IMR-90 (cell line): ENCODE data around the gene SPTLC3. TPM values are rescaled to one million over a fixed set of nuclear protein-coding genes. Genes with fewer than 3 reads are reported as not detected.

ENCODE experiments used
- ATAC-seq: fragments of 200-7000 bp; cut with Tn5 transposase; 2 replicates; pipeline ENCODE4 v1.9.1; 2020; ENCODE audit warnings: low read depth, mild to moderate bottlenecking, moderate library complexity
- BruUV-seq: library from RNA; stranded (reverse); fragments of 400-500 nt; replicated peaks from 2 replicates; lab custom pipeline; 2021; lab: Mats Ljungman, UMichigan
- CTCF ChIA-PET: fragments of 300-600 bp; formaldehyde crosslinking; extraction: SDS; loops from one replicate; lab custom pipeline; 2021; ENCODE audit warnings: antibody characterized with exemption; lab: Yijun Ruan, JAX
- POLR2A ChIA-PET: fragments of 300-600 bp; sonication (Branson Sonifier 250); formaldehyde crosslinking; loops from one replicate; lab custom pipeline; 2022; ENCODE audit warnings: antibody characterized with exemption; ENCODE audit not compliant: unreplicated experiment; lab: Charles Lee
- DNase-seq: peaks from one replicate; pipeline ENCODE4 v3.0.0; 2013
- H2AFZ ChIP-seq: replicated peaks from 2 replicates; pipeline ENCODE3; 2013; ENCODE audit warnings: low read length, mild to moderate bottlenecking; ENCODE audit not compliant: poor library complexity
- H2AK5ac ChIP-seq: 2 replicates; pipeline ENCODE4 v1.6.1; 2013; ENCODE audit warnings: low read depth, low read length, inconsistent platforms
- H2AK9ac ChIP-seq: replicated peaks from 2 replicates; pipeline ENCODE3; 2013; ENCODE audit warnings: mild to moderate bottlenecking, low read depth, low read length, moderate library complexity; ENCODE audit not compliant: poor library complexity
- H2BK120ac ChIP-seq: 2 replicates; pipeline ENCODE4 v1.6.1; 2013; ENCODE audit warnings: low read depth, low read length, inconsistent platforms
- H2BK15ac ChIP-seq: 3 replicates; pipeline ENCODE4 v1.6.1; 2013; ENCODE audit warnings: low read depth, low read length, inconsistent platforms
- H2BK20ac ChIP-seq: 2 replicates; pipeline ENCODE4 v1.6.1; 2013; ENCODE audit warnings: low read depth, mild to moderate bottlenecking, inconsistent platforms, low read length, moderate library complexity
- H2BK5ac ChIP-seq: 2 replicates; pipeline ENCODE4 v1.6.1; 2013; ENCODE audit warnings: mild to moderate bottlenecking, low read depth, low read length, inconsistent platforms; ENCODE audit not compliant: poor library complexity, severe bottlenecking
- H3K14ac ChIP-seq: replicated peaks from 2 replicates; pipeline ENCODE4 v1.6.1; 2013; ENCODE audit warnings: low read depth, low read length, inconsistent platforms
- H3K18ac ChIP-seq: 2 replicates; pipeline ENCODE4 v1.6.1; 2013; ENCODE audit warnings: low read depth, low read length, control low read depth
- H3K23ac ChIP-seq: 2 replicates; pipeline ENCODE4 v1.6.1; 2013; ENCODE audit warnings: low read depth, low read length, inconsistent platforms
- H3K27ac ChIP-seq: 2 replicates; pipeline ENCODE4 v1.5.1; 2013; ENCODE audit warnings: mild to moderate bottlenecking, control low read depth, low read length; ENCODE audit not compliant: insufficient read depth
- H3K27me3 ChIP-seq: 2 replicates; pipeline ENCODE4 v1.6.1; 2013; ENCODE audit warnings: low read length; ENCODE audit not compliant: control insufficient read depth, insufficient read depth
- H3K36me3 ChIP-seq: 2 replicates; pipeline ENCODE4 v1.6.1; 2013; ENCODE audit warnings: low read length, mixed read lengths; ENCODE audit not compliant: control insufficient read depth, insufficient read depth
- H3K4ac ChIP-seq: 2 replicates; pipeline ENCODE4 v1.6.1; 2013; ENCODE audit warnings: low read depth, low read length, inconsistent platforms
- H3K4me1 ChIP-seq: 2 replicates; pipeline ENCODE4 v1.6.1; 2013; ENCODE audit warnings: low read length, mixed read lengths; ENCODE audit not compliant: control insufficient read depth, insufficient read depth
- H3K4me2 ChIP-seq: 2 replicates; pipeline ENCODE4 v1.6.1; 2013; ENCODE audit warnings: low read depth, mild to moderate bottlenecking, control low read depth, low read length, moderate library complexity
- H3K4me3 ChIP-seq: 2 replicates; pipeline ENCODE4 v1.5.1; 2013; ENCODE audit warnings: low read depth, mild to moderate bottlenecking, control low read depth, low read length, moderate library complexity; ENCODE audit not compliant: insufficient read depth
- H3K56ac ChIP-seq: 2 replicates; pipeline ENCODE4 v1.6.1; 2013; ENCODE audit warnings: low read length, inconsistent platforms; ENCODE audit not compliant: insufficient read depth; ENCODE audit errors: extremely low read depth
- H3K79me1 ChIP-seq, 2 experiments: 2 replicates each; pipeline ENCODE4 v1.6.1; 2013; ENCODE audit warnings: low read length in 2 of 2, inconsistent platforms in 1 of 2, low read depth in 1 of 2
- H3K9ac ChIP-seq: 2 replicates; pipeline ENCODE4 v1.6.1; 2013; ENCODE audit warnings: low read depth, low read length, control low read depth
- H3K9me1 ChIP-seq: 2 replicates; pipeline ENCODE4 v1.6.1; 2013; ENCODE audit warnings: low read length, inconsistent platforms; ENCODE audit not compliant: insufficient read depth
- H3K9me3 ChIP-seq: 2 replicates; pipeline ENCODE4 v1.6.1; 2013; ENCODE audit warnings: low read length; ENCODE audit not compliant: control insufficient read depth, insufficient read depth
- H4K20me1 ChIP-seq: 2 replicates; pipeline ENCODE4 v1.6.1; 2013; ENCODE audit warnings: low read length, inconsistent platforms; ENCODE audit not compliant: insufficient read depth
- H4K5ac ChIP-seq: 2 replicates; pipeline ENCODE4 v1.6.1; 2013; ENCODE audit warnings: mild to moderate bottlenecking, low read depth, low read length, control low read depth
- H4K8ac ChIP-seq, 2 experiments: 2 replicates each; pipeline ENCODE4 v1.6.1; 2013; ENCODE audit warnings: low read depth in 2 of 2, low read length in 2 of 2, control low read depth in 1 of 2, inconsistent platforms in 1 of 2
- H4K91ac ChIP-seq: 2 replicates; pipeline ENCODE4 v1.6.1; 2013; ENCODE audit warnings: low read depth, low read length, inconsistent platforms; ENCODE audit not compliant: insufficient read depth
- BHLHE40 ChIP-seq: fragments of 150-350 bp; IDR thresholded peaks from 2 replicates; pipeline ENCODE4 v1.6.1; 2016; ENCODE audit warnings: mild to moderate bottlenecking, low read depth, low read length
- CEBPB ChIP-seq: IDR thresholded peaks from 2 replicates; pipeline ENCODE4 v1.6.1; 2012; ENCODE audit warnings: low read depth, low read length, improper control_type of control experiment
- CHD1 ChIP-seq: IDR thresholded peaks from 2 replicates; pipeline ENCODE4 v1.6.1; 2012; ENCODE audit warnings: low read depth, low read length, improper control_type of control experiment
- CTCF ChIP-seq: conservative IDR thresholded peaks from 2 replicates; pipeline ENCODE4 v1.5.1; 2012; ENCODE audit warnings: mild to moderate bottlenecking, low read depth, low read length, improper control_type of control experiment
- FOS ChIP-seq: fragments of 150-350 bp; IDR thresholded peaks from 2 replicates; pipeline ENCODE4 v1.6.1; 2016; ENCODE audit warnings: low read depth, low read length
- MAFK ChIP-seq: IDR thresholded peaks from 2 replicates; pipeline ENCODE4 v1.6.1; 2012; ENCODE audit warnings: low read depth, low read length, improper control_type of control experiment
- MAZ ChIP-seq: IDR thresholded peaks from 2 replicates; pipeline ENCODE4 v1.6.1; 2012; ENCODE audit warnings: low read depth, mild to moderate bottlenecking, low read length, improper control_type of control experiment, moderate library complexity, borderline replicate concordance
- MXI1 ChIP-seq: IDR thresholded peaks from 2 replicates; pipeline ENCODE4 v1.6.1; 2012; ENCODE audit warnings: low read depth, mild to moderate bottlenecking, low read length, moderate library complexity, borderline replicate concordance
- NFE2L2 ChIP-seq: fragments of 150-350 bp; IDR thresholded peaks from 2 replicates; pipeline ENCODE4 v1.6.1; 2016; ENCODE audit warnings: low read depth, mild to moderate bottlenecking, low read length
- POLR2A ChIP-seq: IDR thresholded peaks from 2 replicates; pipeline ENCODE4 v1.6.1; 2012; ENCODE audit warnings: mild to moderate bottlenecking, low read depth, low read length
- RAD21 ChIP-seq: IDR thresholded peaks from 2 replicates; pipeline ENCODE4 v1.6.1; 2012; ENCODE audit warnings: low read length, improper control_type of control experiment
- RCOR1 ChIP-seq: IDR thresholded peaks from 2 replicates; pipeline ENCODE4 v1.6.1; 2012; ENCODE audit warnings: mild to moderate bottlenecking, low read length, improper control_type of control experiment; ENCODE audit not compliant: insufficient replicate concordance
- RFX5 ChIP-seq: IDR thresholded peaks from 2 replicates; pipeline ENCODE4 v1.8.0; 2012; ENCODE audit warnings: low read depth, mild to moderate bottlenecking, low read length, moderate library complexity
- SMC3 ChIP-seq: fragments of 150-350 bp; IDR thresholded peaks from 2 replicates; pipeline ENCODE4 v1.6.1; 2016; ENCODE audit warnings: low read depth, mild to moderate bottlenecking, antibody characterized with exemption, low read length, moderate library complexity
- WGBS, 2 experiments: methylation state at CpG; one replicate each; pipeline versions ENCODE4 v1.1.5 to v1.1.7; 2013; ENCODE audit warnings: missing lambda C conversion rate in 2 of 2; ENCODE audit not compliant: insufficient read length in 1 of 2; ENCODE audit errors: extremely low coverage in 2 of 2; 5-methylcytosine and 5-hydroxymethylcytosine counted together
- dilution Hi-C: fragments of 300-500 bp; cut with HindIII; formaldehyde crosslinking; loops from one replicate; pipeline ENCODE4 v1.14.3; 2018; ENCODE audit warnings: low sequenced_read_pairs; ENCODE audit not compliant: unreplicated experiment
- in situ Hi-C: fragments of 300-500 bp; cut with MboI; formaldehyde crosslinking; loops from 3 replicates; pipeline ENCODE4 v1.14.3; 2019; ENCODE audit warnings: low sequenced_read_pairs, inconsistent platforms, mixed read lengths
- intact Hi-C: fragments of 100-400 bp; cut with micrococcal nuclease; formaldehyde crosslinking; loops from 2 replicates; pipeline ENCODE4 v1.10.0; 2022
- polyA plus RNA-seq, 3 experiments: library from polyadenylated mRNA; depleted of rRNA; stranded (reverse); fragments of >200 nt; gene quantifications; 2 replicates each; pipeline ENCODE4 v1.2.3, GENCODE V29; 2012; ENCODE audit warnings: low replicate concordance in 1 of 3
- total RNA-seq: library from RNA; depleted of rRNA; stranded (reverse); fragments of >200 nt; gene quantifications from 2 replicates; pipeline ENCODE4 v1.2.3, GENCODE V29; 2012
- TF ChIP-seq, protein P1 (sequence below): fragments of 150-350 bp; IDR thresholded peaks from 2 replicates; pipeline ENCODE4 v1.6.1; 2016; ENCODE audit warnings: low read depth, mild to moderate bottlenecking, low read length, moderate library complexity, borderline replicate concordance
- TF ChIP-seq, protein P2 (sequence below): fragments of 150-350 bp; IDR thresholded peaks from 2 replicates; pipeline ENCODE4 v1.6.1; 2017; ENCODE audit warnings: mild to moderate bottlenecking, antibody characterized with exemption, low read length, low read depth

The SPTLC3 gene
- total and polyA plus RNA-seq, 2 of the 4 experiments (the other 2 are of a cell fraction) = 0.44 to 1.6 TPM

- TF ChIP-seq POLR2A (no peak), RAD21 (no peak), MAZ (no peak), CTCF (no peak), SMC3 (no peak), RCOR1 (no peak), CEBPB (no peak), BHLHE40 (no peak), MXI1 (no peak), CHD1 (no peak), FOS (no peak), RFX5 (no peak), NFE2L2 (no peak), MAFK (no peak)
- TF ChIP-seq, protein P1, sequence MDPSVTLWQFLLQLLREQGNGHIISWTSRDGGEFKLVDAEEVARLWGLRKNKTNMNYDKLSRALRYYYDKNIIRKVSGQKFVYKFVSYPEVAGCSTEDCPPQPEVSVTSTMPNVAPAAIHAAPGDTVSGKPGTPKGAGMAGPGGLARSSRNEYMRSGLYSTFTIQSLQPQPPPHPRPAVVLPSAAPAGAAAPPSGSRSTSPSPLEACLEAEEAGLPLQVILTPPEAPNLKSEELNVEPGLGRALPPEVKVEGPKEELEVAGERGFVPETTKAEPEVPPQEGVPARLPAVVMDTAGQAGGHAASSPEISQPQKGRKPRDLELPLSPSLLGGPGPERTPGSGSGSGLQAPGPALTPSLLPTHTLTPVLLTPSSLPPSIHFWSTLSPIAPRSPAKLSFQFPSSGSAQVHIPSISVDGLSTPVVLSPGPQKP = no peak
- TF ChIP-seq, protein P2, sequence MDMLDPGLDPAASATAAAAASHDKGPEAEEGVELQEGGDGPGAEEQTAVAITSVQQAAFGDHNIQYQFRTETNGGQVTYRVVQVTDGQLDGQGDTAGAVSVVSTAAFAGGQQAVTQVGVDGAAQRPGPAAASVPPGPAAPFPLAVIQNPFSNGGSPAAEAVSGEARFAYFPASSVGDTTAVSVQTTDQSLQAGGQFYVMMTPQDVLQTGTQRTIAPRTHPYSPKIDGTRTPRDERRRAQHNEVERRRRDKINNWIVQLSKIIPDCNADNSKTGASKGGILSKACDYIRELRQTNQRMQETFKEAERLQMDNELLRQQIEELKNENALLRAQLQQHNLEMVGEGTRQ = no peak
- no CpG with 5 or more reads among the region's 5 CpGs for WGBS, 2 experiments
- Histone ChIP-seq H3K4me1 (no peaks in the 10 kb centered on the region), H4K91ac (no peak overlapping the region), H2BK5ac (no peak overlapping the region), H2BK120ac (no peak overlapping the region), H3K27ac (no peak overlapping the region), H3K9me1 (no peaks in the 10 kb centered on the region), H3K4me2 (no peak overlapping the region), H3K27me3 (peaks cover 9% of the 10 kb centered on the region), H3K79me1 (no peaks in the 10 kb centered on the region), H2BK15ac (no peak overlapping the region), H4K8ac (no peak overlapping the region), H3K18ac (no peak overlapping the region), H3K23ac (no peak overlapping the region), H3K36me3 (no peaks in the 10 kb centered on the region), H3K9me3 (no peaks in the 10 kb centered on the region), H2AK9ac (no peak overlapping the region), H3K4ac (no peak overlapping the region), H4K20me1 (no peaks in the 10 kb centered on the region), H3K4me3 (no peak overlapping the region), H4K5ac (no peak overlapping the region), H3K14ac (no peak overlapping the region), H2AFZ (no peak overlapping the region), H3K9ac (no peak overlapping the region), H2AK5ac (no peak overlapping the region), H3K56ac (no peak overlapping the region), H2BK20ac (no peak overlapping the region)
- ChIA-PET POLR2A (no interaction called here), CTCF (interaction anchor here (0.7 to 1.0 kb wide), 2 partner anchors 11 to 532 kb away, joined by 3 read pairs; no protein-coding TSS in a partner anchor)
- dilution Hi-C loops = no loop called here
- in situ Hi-C loops = no loop called here
- intact Hi-C loops = no loop called here
- ATAC-seq (no peak), DNase-seq (no peak)
- no TSS peak for BruUV-seq
These were observed 204.0 kb downstream of the SPTLC3 start for GRCh38 chr20:13212750-13213149.
